ENCODE results near the gene TRIM66. TPM values are rescaled to one million over a fixed set of nuclear protein-coding genes. Genes with fewer than 3 reads are reported as not detected.

The TRIM66 gene
- total and polyA plus RNA-seq, 2 of the 8 experiments (the other 6 are each of a cell fraction or from before 2014, with no cell fraction given), result 3.1 to 3.5 TPM

- H2BK12ac ChIP-seq (ENCODE audit: low read depth, low read length), result no peak overlapping the region
- no peak overlapping the region for H3K4me3 ChIP-seq (ENCODE audit: extremely low read depth in 1 of 4, insufficient read depth in 2 of 4, low read depth in 3 of 4, low read length in 4 of 4)
- no peak overlapping the region for H3K27ac ChIP-seq (ENCODE audit: low read depth, low read length)
- ChIA-PET POLR2A (ENCODE audit: partially characterized antibody) (interaction anchor here (0.6 to 1.8 kb wide), 3 partner anchors 11 to 142 kb away, joined by 3 to 7 read pairs (median 4); partner anchors contain the start of gene STK33), CTCF (ENCODE audit: partially characterized antibody) (interaction anchor here (0.6 to 2.3 kb wide), 5 partner anchors 10 to 55 kb away, joined by 3 to 7 read pairs (median 4); no protein-coding TSS in a partner anchor)
- peaks cover 0 to 6% of the 10 kb centered on the region in 2 experiments; a peak in 1 of 4 replicates for H3K79me2 ChIP-seq (ENCODE audit: control insufficient read depth in 1 of 2, insufficient read depth in 2 of 2, low read length in 2 of 2)
- no peak for DNase-seq (ENCODE audit: low read depth in 1 of 2, low spot score in 2 of 2)
- no peak overlapping the region for H4K8ac ChIP-seq (ENCODE audit: extremely low read depth, insufficient read depth, low read length)
- H2BK5ac ChIP-seq (ENCODE audit: low read depth, low read length), result no peak overlapping the region
- no peak overlapping the region for H4K91ac ChIP-seq (replicated peaks; ENCODE audit: insufficient read length, low read length)
- H2BK15ac ChIP-seq (ENCODE audit: low read length), result no peak overlapping the region
- WGBS, 2 experiments (ENCODE audit: extremely low coverage in 1 of 2, insufficient coverage in 1 of 2, insufficient read length in 1 of 2, insufficient replicate concordance in 2 of 2, low coverage in 1 of 2, low lambda C conversion rate in 2 of 2, missing lambda C conversion rate in 1 of 2), result 92% methylated on average over 1 of the region's 1 CpG; no CpG with 5 or more reads in 1 of the 2 experiments
- peaks cover 2% of the 10 kb centered on the region; the same call in 1 of the 2 replicates for H3K79me1 ChIP-seq (ENCODE audit: low read depth, low read length)
- no peak for FAIRE-seq
- no peak overlapping the region for H2AK5ac ChIP-seq (ENCODE audit: low read depth, low read length)
- H4K20me1 ChIP-seq (replicated peaks in 1 of 2; ENCODE audit: control insufficient read depth in 1 of 2, insufficient read depth in 2 of 2, low read length in 2 of 2), result no peaks in the 10 kb centered on the region
- H3K56ac ChIP-seq (replicated peaks; ENCODE audit: insufficient read length, low read depth, low read length), result no peak overlapping the region
- H3K23ac ChIP-seq (ENCODE audit: insufficient read length), result no peak overlapping the region
- H2BK20ac ChIP-seq (ENCODE audit: low read length), result no peak overlapping the region
- no peak overlapping the region for H3K18ac ChIP-seq (ENCODE audit: extremely low read depth, low read length)
- no peaks in the 10 kb centered on the region for H3K9me3 ChIP-seq (ENCODE audit: insufficient read depth in 2 of 2, low read depth in 1 of 2, low read length in 1 of 2)
- H3K4ac ChIP-seq (replicated peaks; ENCODE audit: insufficient read length, low read depth, low read length), result no peak overlapping the region
- H3K36me3 ChIP-seq (ENCODE audit: control insufficient read depth in 2 of 4, insufficient read depth in 4 of 4, low read length in 3 of 4), result no peaks in the 10 kb centered on the region
- H3K9ac ChIP-seq (replicated peaks in 1 of 4; ENCODE audit: extremely low read depth in 1 of 4, low read depth in 3 of 4, low read length in 3 of 4), result no peak overlapping the region
- no peak overlapping the region for H2BK120ac ChIP-seq (replicated peaks; ENCODE audit: low read depth, low read length)
- no peak overlapping the region for H2AFZ ChIP-seq (ENCODE audit: low read length)
- no peaks in the 10 kb centered on the region for H3K27me3 ChIP-seq (replicated peaks in 1 of 4; ENCODE audit: control insufficient read depth in 3 of 4, extremely low read depth in 1 of 4, insufficient read depth in 3 of 4, low read length in 3 of 4)
- no peak overlapping the region for H3K14ac ChIP-seq (ENCODE audit: insufficient read length)
- no peak overlapping the region for H4K5ac ChIP-seq (ENCODE audit: insufficient read length, low read depth, low read length)
- H3K23me2 ChIP-seq (ENCODE audit: low read depth, low read length), result no peaks in the 10 kb centered on the region
- no peak overlapping the region for H3K4me2 ChIP-seq (ENCODE audit: insufficient read depth in 1 of 2, low read depth in 2 of 2, low read length in 2 of 2)
- H3K4me1 ChIP-seq (replicated peaks in 1 of 4; ENCODE audit: control insufficient read depth in 3 of 4, insufficient read depth in 4 of 4, low read length in 3 of 4), result no peaks in the 10 kb centered on the region
- TF ChIP-seq KDM5A (IDR thresholded peaks at IDR 0.05; ENCODE audit: low read length), result no peak
- TF ChIP-seq POU5F1 (IDR thresholded peaks at IDR 0.05; ENCODE audit: low read depth, low read length), result no peak
- TF ChIP-seq, protein P1, sequence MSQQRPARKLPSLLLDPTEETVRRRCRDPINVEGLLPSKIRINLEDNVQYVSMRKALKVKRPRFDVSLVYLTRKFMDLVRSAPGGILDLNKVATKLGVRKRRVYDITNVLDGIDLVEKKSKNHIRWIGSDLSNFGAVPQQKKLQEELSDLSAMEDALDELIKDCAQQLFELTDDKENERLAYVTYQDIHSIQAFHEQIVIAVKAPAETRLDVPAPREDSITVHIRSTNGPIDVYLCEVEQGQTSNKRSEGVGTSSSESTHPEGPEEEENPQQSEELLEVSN (IDR thresholded peaks at IDR 0.05), result no peak
- TF ChIP-seq GABPA (IDR thresholded peaks at IDR 0.05; ENCODE audit: borderline replicate concordance, insufficient read depth, low read length), result no peak
- TF ChIP-seq CBX8 (IDR thresholded peaks at IDR 0.05; ENCODE audit: borderline replicate concordance, low read depth, low read length), result no peak
- TF ChIP-seq SP1 (IDR thresholded peaks at IDR 0.05; ENCODE audit: low read depth, low read length), result no peak
- no peak for TF ChIP-seq SP4 (IDR thresholded peaks at IDR 0.05; ENCODE audit: low read length)
- TF ChIP-seq JUND (IDR thresholded peaks at IDR 0.05; ENCODE audit: low read length), result no peak
- TF ChIP-seq MAFK (IDR thresholded peaks at IDR 0.05; ENCODE audit: low read depth, low read length), result no peak
- no peak for TF ChIP-seq RXRA (IDR thresholded peaks at IDR 0.05; ENCODE audit: insufficient read depth, low read depth, low read length)
- no peak for TF ChIP-seq EGR1 (IDR thresholded peaks at IDR 0.05; ENCODE audit: borderline replicate concordance, low read depth, low read length)
- no peak for TF ChIP-seq SUZ12 (IDR thresholded peaks at IDR 0.05; ENCODE audit: low read length)
- no peak for TF ChIP-seq FOSL1 (IDR thresholded peaks at IDR 0.05; ENCODE audit: insufficient read depth, low read depth, low read length)
- no peak for TF ChIP-seq RBBP5 (IDR thresholded peaks at IDR 0.05; ENCODE audit: borderline replicate concordance, low read depth, low read length)
- TF ChIP-seq CEBPB (IDR thresholded peaks at IDR 0.05; ENCODE audit: low read depth, low read length), result no peak
These were observed 98.4 kb downstream of the TRIM66 start for GRCh38 chr11:8584082-8584481.
